ENCODE data around the gene LTN1.

- no peak for TF ChIP-seq POLR2A (IDR thresholded peaks at IDR 0.05; ENCODE audit: low read length)
- no peak for TF ChIP-seq GATA1 (IDR thresholded peaks at IDR 0.05; ENCODE audit: low read depth, low read length)
These were observed 99.0 kb downstream of the LTN1 start for GRCh38 chr21:28893687-28894086.
